Endothelial cell of umbilical vein (primary cell): ENCODE data around the gene PPP1R7.

Source experiments
- EZH2 ChIP-seq: IDR thresholded peaks from 2 replicates; pipeline ENCODE4 v1.6.1; 2012; ENCODE audit warnings: borderline replicate concordance, low read depth, mild to moderate bottlenecking, moderate library complexity, low read length, inconsistent platforms; ENCODE audit not compliant: severe bottlenecking
- GATA2 ChIP-seq: IDR thresholded peaks from 2 replicates; pipeline ENCODE4 v1.7.0; 2011; ENCODE audit warnings: low read depth, mild to moderate bottlenecking, moderate library complexity, mixed read lengths, low read length; ENCODE audit not compliant: insufficient read length, insufficient read depth
- JUN ChIP-seq: IDR thresholded peaks from 2 replicates; pipeline ENCODE4 v1.6.1; 2011; ENCODE audit warnings: borderline replicate concordance, low read depth; ENCODE audit not compliant: insufficient read length, insufficient read depth
- MYC ChIP-seq: IDR thresholded peaks from one replicate; pipeline ENCODE4 v1.6.1; 2011; ENCODE audit warnings: mild to moderate bottlenecking, low read depth, low read length
- POLR2A ChIP-seq: IDR thresholded peaks from 2 replicates; pipeline ENCODE4 v1.6.1; 2012; ENCODE audit warnings: low read depth, mild to moderate bottlenecking, control low read depth, low read length
- POLR2AphosphoS5 ChIP-seq: IDR thresholded peaks from 2 replicates; pipeline ENCODE4 v1.6.1; 2012; ENCODE audit warnings: low read depth, mild to moderate bottlenecking, control low read depth, low read length, moderate library complexity; ENCODE audit not compliant: insufficient read depth
- TF ChIP-seq, protein P1 (sequence below), 2 donors: IDR thresholded peaks; 1 replicate in 1 of 2; 2 replicates in 1 of 2; pipeline ENCODE4 v1.5.1; 2011; ENCODE audit warnings: low read length in 2 of 2, mild to moderate bottlenecking in 2 of 2, moderate library complexity in 2 of 2, control low read depth in 1 of 2, inconsistent platforms in 1 of 2, low read depth in 1 of 2; ENCODE audit not compliant: insufficient read depth in 1 of 2; ENCODE audit errors: extremely low read depth in 1 of 2
- TF ChIP-seq, protein P2 (sequence below): IDR thresholded peaks from 2 replicates; pipeline ENCODE4 v1.6.1; 2011; ENCODE audit not compliant: insufficient read depth, insufficient read length

DNA sequence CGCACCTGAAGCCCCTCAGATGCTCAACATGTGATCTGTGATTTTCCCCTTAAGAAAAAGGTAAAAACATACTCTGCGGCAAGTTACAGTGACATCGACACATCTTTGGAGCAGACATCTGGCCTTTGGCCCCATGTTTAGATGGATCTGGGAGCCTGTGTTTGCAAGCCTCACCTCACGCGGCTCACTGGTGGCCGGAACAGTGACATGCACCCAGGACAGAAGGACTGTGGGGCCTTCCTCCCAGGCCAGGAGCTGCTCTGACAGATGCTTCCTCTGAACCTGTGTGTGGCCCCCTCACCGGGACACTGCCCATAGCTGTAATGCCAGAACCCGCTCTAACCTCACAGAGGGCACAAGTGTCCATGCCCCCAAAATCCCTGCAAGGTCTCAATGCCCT, 14.1 kb upstream of the PPP1R7 start:
- TF ChIP-seq GATA2 (no peak), POLR2A (no peak), POLR2AphosphoS5 (no peak), MYC (no peak), EZH2 (no peak), JUN (no peak)
- TF ChIP-seq, protein P1, sequence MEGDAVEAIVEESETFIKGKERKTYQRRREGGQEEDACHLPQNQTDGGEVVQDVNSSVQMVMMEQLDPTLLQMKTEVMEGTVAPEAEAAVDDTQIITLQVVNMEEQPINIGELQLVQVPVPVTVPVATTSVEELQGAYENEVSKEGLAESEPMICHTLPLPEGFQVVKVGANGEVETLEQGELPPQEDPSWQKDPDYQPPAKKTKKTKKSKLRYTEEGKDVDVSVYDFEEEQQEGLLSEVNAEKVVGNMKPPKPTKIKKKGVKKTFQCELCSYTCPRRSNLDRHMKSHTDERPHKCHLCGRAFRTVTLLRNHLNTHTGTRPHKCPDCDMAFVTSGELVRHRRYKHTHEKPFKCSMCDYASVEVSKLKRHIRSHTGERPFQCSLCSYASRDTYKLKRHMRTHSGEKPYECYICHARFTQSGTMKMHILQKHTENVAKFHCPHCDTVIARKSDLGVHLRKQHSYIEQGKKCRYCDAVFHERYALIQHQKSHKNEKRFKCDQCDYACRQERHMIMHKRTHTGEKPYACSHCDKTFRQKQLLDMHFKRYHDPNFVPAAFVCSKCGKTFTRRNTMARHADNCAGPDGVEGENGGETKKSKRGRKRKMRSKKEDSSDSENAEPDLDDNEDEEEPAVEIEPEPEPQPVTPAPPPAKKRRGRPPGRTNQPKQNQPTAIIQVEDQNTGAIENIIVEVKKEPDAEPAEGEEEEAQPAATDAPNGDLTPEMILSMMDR (IDR thresholded peaks at IDR 0.05; ENCODE audit: extremely low read depth in 1 of 2, insufficient read depth in 1 of 2, low read depth in 1 of 2, low read length in 2 of 2), result no peak
- TF ChIP-seq, protein P2, sequence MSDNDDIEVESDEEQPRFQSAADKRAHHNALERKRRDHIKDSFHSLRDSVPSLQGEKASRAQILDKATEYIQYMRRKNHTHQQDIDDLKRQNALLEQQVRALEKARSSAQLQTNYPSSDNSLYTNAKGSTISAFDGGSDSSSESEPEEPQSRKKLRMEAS, result no peak
